HG02973 (cell line): Measurements from ENCODE around the gene TAF4.

ENCODE experiments used
- ATAC-seq: cut with Tn5 transposase; IDR thresholded peaks from one replicate; pipeline ENCODE4 v1.9.1; 2021; ENCODE audit warnings: moderate library complexity; ENCODE audit not compliant: unreplicated experiment

The TAF4 gene

GRCh38 chr20:62044631-62045030 lies 21.1 kb downstream of the TAF4 start:
- no peak for ATAC-seq

DNA sequence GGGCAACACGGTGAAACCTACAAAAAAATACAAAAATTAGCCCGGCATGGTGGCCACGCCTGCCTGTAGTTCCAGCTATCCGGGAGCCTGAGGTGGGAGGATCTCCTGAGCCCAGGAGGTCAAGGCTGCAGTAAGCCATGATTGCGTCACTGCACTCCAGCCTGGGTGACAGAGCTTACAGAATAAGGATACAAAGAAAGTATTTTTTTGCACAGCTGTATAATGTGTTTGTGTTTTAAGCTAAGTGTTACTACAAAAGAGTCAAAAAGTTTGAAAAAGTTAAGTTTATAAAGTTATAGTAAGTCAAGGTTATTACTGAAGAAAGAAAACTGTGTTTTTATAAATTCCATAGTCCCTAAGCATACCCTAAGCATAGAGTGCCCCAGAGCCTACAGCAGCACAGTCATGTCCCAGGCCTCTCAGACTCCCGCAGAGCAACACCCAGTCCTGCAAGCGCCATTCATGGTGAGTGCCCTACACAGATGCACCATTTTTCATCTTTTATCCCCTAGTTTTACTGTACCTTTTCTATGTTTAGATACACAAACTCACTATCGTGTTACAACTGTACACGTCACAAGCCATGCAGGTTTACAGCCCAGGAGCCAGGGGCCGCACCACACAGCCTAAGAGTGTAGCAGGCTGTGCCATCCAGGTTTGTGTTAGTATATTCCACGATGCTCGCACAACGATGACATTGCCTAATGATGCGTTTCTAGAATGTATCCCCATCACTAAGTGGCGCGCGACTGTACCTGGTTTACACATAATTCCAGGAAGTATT lies 22.4 kb downstream of the TAF4 start:
- no peak for ATAC-seq

DNA sequence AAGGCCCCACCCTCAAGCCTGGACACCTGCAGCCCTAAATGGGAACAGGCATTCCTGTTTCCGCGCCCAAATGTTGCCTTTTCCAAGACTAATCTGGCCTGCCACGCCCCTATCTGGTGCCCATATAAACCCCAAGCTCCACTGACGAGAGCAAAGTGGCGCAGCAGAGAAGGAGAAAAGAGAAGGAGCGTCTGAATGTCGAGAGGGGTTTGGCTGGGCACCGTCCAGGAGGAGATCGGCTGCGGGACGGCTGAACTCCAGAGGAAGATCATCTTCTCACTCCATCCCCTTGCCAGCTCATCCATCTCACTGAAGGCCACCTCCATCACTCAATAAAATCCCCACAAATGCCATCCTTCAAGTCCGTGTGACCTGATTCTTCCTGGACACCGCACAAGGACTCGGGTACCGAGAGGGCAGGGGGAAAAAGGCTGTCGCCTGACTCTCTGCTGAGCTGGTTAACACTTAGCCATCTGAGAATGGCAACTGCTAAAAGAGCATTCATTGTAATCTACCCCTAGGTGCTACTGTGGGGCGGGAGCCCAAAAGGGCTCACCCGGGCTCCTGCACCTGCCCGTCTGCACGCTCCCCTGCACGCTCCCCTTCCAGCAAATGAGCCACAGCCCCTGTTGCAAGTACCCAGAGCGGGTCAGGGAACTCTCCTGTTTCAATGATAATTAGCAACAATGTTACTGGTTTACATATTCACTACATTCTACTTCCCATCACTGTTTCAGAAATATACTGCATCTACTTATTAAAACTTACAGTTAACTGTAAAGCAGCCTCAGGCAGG lies 23.5 kb downstream of the TAF4 start:
- ATAC-seq: no peak

DNA sequence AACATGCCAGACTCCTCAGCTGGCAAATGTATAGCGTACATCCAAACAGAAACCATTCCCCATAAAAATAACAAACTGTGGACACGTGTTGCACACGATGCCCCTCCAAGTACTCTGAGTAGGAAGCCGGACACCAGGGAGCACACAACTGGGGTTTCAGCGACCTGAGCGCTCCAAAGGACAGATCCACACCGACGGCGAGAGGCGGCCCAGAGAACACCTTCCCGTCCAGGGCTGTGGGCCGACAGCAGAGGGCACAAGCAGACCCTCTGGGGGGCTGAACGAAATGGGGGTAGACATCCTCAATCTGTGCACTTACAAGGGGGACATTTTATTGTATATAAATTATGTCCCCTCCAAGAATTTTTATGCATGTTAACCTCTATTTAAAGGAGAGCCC lies 24.7 kb downstream of the TAF4 start:
- no peak for ATAC-seq

GRCh38 chr20:62040381-62040922 lies 25.2 kb downstream of the TAF4 start:
- ATAC-seq: no peak

GRCh38 chr20:62039738-62040137 lies 25.9 kb downstream of the TAF4 start:
- ATAC-seq: no peak

GRCh38 chr20:62032609-62033368 lies 32.9 kb downstream of the TAF4 start:
- no peak for ATAC-seq

DNA sequence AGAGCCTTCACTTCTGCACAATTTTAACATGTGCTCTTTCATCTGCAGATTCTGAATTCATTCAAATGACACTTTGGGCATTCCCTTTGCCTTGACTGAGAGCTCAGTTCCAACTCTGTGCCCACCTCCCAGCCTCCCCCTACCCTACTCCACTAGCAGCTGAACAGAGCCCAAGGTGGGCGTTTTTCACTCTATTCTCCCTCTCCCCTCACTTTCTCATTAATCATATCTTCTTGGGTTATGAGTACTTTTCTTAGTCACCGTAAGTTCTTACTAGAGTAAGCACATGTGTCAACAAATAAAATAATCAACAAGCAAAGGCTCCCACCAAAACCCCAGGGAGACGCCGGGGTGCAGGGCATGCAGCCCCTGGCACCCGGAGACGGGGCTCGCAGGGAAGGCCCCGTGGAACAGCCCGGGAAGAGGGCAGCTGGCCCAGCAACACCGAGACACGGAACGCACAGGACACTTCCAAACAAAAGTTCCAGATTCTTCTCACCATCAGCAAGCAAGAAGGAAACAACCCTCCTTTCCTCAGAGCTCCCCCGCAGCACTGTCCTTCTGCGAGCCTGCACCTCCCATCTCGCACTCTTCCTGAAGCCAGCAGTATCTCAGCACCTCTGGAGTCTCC lies 34.1 kb downstream of the TAF4 start:
- ATAC-seq: no peak

- peak; percentile 64 for ATAC-seq
Measured at GRCh38 chr20:62030834-62031434, 34.7 kb downstream of the TAF4 start.

DNA sequence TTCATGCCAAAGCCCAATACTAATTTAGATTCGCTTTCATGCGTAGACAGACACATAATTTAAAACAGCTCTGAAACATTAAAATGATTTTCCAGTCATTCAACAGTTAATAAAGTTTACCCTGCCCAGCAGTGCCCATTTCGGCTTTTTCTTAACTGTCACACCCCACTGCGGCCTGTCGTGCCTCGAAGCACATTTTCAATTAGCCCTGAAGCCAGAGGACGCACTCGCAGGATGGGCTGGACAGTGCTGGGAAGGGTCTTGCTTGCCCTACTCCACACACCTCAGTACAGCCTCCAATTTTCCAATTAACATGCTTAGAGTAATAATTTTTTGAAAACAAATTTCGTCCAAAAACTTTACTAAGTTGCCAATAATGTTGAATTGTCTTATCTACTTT lies 35.3 kb downstream of the TAF4 start:
- no peak for ATAC-seq

- no peak for ATAC-seq
Measured at GRCh38 chr20:62029949-62030348, 35.7 kb downstream of the TAF4 start.

- no peak for ATAC-seq
Measured at GRCh38 chr20:62029296-62029695, 36.4 kb downstream of the TAF4 start.

GRCh38 chr20:62028384-62028783 lies 37.3 kb downstream of the TAF4 start:
- ATAC-seq: no peak

DNA sequence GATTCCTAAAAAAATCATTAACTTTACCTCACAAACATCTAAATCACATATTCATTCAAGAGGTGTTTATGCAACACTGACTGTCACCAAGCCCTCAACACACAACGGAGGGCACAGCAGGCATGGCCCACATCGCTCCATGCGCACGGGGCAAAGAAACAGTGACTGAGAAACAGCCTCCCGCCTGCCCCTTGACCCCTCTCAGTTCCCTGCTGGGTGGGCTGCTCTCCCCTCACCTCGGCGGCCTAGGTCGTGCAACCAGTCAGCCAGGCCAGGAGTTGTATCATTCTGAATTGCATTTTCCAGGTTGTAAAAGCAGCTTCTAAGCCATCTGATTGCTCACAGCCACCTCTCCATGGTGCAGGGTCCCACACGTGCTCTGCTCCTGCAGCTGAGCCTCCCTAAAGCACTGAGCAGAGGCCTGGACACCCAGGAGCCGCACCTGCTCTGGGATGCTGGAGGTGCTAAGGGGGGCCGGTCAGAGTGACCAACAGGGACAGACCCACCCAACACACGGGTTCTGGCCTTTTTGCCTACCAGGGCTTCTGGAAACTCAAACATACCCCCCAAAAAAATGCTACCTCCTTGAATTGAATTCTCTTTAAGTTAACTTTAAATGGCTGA lies 37.9 kb downstream of the TAF4 start:
- ATAC-seq: no peak

- ATAC-seq: no peak
Measured at GRCh38 chr20:62027116-62027515, 38.6 kb downstream of the TAF4 start.

GRCh38 chr20:62026564-62026856 lies 39.2 kb downstream of the TAF4 start:
- ATAC-seq: no peak

- ATAC-seq: no peak
Measured at GRCh38 chr20:62025832-62026563, 39.7 kb downstream of the TAF4 start.

DNA sequence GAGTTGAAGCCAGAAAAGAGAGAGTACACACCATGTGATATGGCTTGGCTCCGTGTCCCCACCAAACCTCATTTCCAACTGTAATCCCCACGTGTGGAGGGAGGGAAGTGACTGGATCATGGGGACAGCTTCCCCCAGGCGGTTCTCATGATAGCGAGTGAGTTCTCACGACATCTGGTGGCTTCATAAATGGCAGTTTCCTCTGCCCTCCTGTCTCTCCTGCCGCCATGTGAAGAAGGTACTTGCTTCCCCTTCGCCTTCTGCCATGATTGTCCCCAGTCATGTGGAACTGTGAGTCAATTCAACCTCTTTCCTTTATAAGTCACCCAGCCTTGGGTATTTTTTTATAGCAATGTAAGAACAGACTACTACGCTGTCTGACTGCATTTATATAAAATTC lies 40.3 kb downstream of the TAF4 start:
- no peak for ATAC-seq

DNA sequence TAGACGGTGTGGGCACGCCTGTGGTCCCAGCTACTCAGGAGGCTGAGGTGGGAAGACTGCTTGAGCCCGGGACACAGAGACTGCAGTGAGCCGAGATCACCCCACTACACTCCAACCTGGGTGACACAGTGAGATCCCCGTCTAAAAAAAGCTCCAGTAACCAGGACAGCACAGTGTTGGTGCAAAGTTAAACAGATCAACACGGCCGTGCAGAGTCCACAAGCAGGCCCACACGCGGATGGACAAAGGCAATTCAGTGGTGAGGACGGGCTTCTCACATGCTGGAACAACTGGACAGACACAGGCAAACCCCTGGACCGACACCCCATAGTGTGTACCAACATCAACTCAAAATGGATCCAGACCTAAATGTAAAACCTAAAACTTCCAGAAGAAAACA lies 41.7 kb downstream of the TAF4 start:
- ATAC-seq: no peak
